ENCODE data around the gene RNF213.

RNF213 gene

GRCh38 chr17:80359422-80360110 lies 98.9 kb downstream of the RNF213 start:
- no peak overlapping the region for H3K27ac ChIP-seq

GRCh38 chr17:80360396-80360795 lies 99.7 kb downstream of the RNF213 start:
- no peak for DNase-seq (ENCODE audit: low read depth, low spot score)
- H3K27ac ChIP-seq: no peak overlapping the region

More at GRCh38 chr17:80359422-80360110, 98.9 kb downstream of the RNF213 start:
- no peak for DNase-seq (ENCODE audit: low read depth, low spot score)

- DNase-seq (ENCODE audit: low read depth, low spot score): no peak
- no peak overlapping the region for H3K27ac ChIP-seq
Measured at GRCh38 chr17:80361495-80362220, 101.0 kb downstream of the RNF213 start.

GRCh38 chr17:80362428-80363119 lies 101.9 kb downstream of the RNF213 start:
- no peak overlapping the region for H3K27ac ChIP-seq
- DNase-seq (ENCODE audit: low read depth, low spot score): no peak

- no peak for DNase-seq (ENCODE audit: low read depth, low spot score)
- no peak overlapping the region for H3K27ac ChIP-seq
Measured at GRCh38 chr17:80363120-80363515, 102.5 kb downstream of the RNF213 start.

GRCh38 chr17:80363518-80364090 lies 103.0 kb downstream of the RNF213 start:
- no peak for DNase-seq (ENCODE audit: low read depth, low spot score)
- H3K27ac ChIP-seq: no peak overlapping the region

GRCh38 chr17:80364091-80364691 lies 103.5 kb downstream of the RNF213 start:
- no peak overlapping the region for H3K27ac ChIP-seq
- DNase-seq (ENCODE audit: low read depth, low spot score): no peak

- DNase-seq (ENCODE audit: low read depth, low spot score): no peak
- H3K27ac ChIP-seq: no peak overlapping the region
Measured at GRCh38 chr17:80365001-80365965, 104.6 kb downstream of the RNF213 start.

- no peak for DNase-seq (ENCODE audit: low read depth, low spot score)
- H3K27ac ChIP-seq: no peak overlapping the region
Measured at GRCh38 chr17:80365983-80366382, 105.3 kb downstream of the RNF213 start.

- no peak for DNase-seq (ENCODE audit: low read depth, low spot score)
- H3K27ac ChIP-seq: no peak overlapping the region
Measured at GRCh38 chr17:80367503-80367902, 106.9 kb downstream of the RNF213 start.

GRCh38 chr17:80371196-80371595 lies 110.5 kb downstream of the RNF213 start:
- H3K27ac ChIP-seq: no peak overlapping the region
- DNase-seq (ENCODE audit: low read depth, low spot score): no peak

GRCh38 chr17:80372456-80372855 lies 111.8 kb downstream of the RNF213 start:
- no peak overlapping the region for H3K27ac ChIP-seq
- DNase-seq (ENCODE audit: low read depth, low spot score): no peak

GRCh38 chr17:80372922-80373570 lies 112.4 kb downstream of the RNF213 start:
- no peak overlapping the region for H3K27ac ChIP-seq
- no peak for DNase-seq (ENCODE audit: low read depth, low spot score)

- no peak overlapping the region for H3K27ac ChIP-seq
- no peak for DNase-seq (ENCODE audit: low read depth, low spot score)
Measured at GRCh38 chr17:80374039-80374731, 113.5 kb downstream of the RNF213 start.

- no peak overlapping the region for H3K27ac ChIP-seq
- DNase-seq (ENCODE audit: low read depth, low spot score): no peak
Measured at GRCh38 chr17:80374732-80375585, 114.3 kb downstream of the RNF213 start.

- no peak overlapping the region for H3K27ac ChIP-seq
- DNase-seq (ENCODE audit: low read depth, low spot score): no peak
Measured at GRCh38 chr17:80376531-80376930, 115.9 kb downstream of the RNF213 start.

- H3K27ac ChIP-seq: no peak overlapping the region
- DNase-seq (ENCODE audit: low read depth, low spot score): no peak
Measured at GRCh38 chr17:80377798-80378197, 117.1 kb downstream of the RNF213 start.

All from epithelial cell of prostate (primary cell).